HT1080 (cell line): ENCODE data around the gene OTOA. TPM values are rescaled to one million over a fixed set of nuclear protein-coding genes. Genes with fewer than 3 reads are reported as not detected.
"Not testable (repeated sequence)": the region's sequence is repeated elsewhere in the genome, so short reads cannot be mapped to it uniquely, and the experiment has no call there.

ENCODE experiments used
- DNase-seq: peaks from one replicate; pipeline ENCODE4 v3.0.0-alpha.2; 2015; ENCODE audit warnings: low read depth
- polyA plus RNA-seq, 2 experiments: library from polyadenylated mRNA; depleted of rRNA; stranded (reverse); fragments of >200 nt; gene quantifications; 2 replicates each; pipeline ENCODE4 v1.2.3, GENCODE V29; 2015
- total RNA-seq: library from RNA; depleted of rRNA; stranded (reverse); fragments of >200 nt; shearing (Covaris generic); gene quantifications from 2 replicates; pipeline ENCODE4 v1.2.3, GENCODE V29; 2014; rRNA removed

Gene OTOA
- total RNA-seq = 0.07 and 0.11 TPM in 2 replicates
- 0.09 TPM in 1 of 2 replicates, not detected in the other for polyA plus RNA-seq (2015; cell fraction: cytosol; rRNA removed)
- 0.07 and 0.10 TPM in 2 replicates for polyA plus RNA-seq (2015; cell fraction: nucleus; rRNA removed)

GRCh38 chr16:21663889-21664647 lies at the start of gene OTOA:
OTOA (plus strand) TSS chr16:21663968; CDS start chr16:21678515, 14,547 bp downstream.
- DNase-seq = no peak

GRCh38 chr16:21614896-21615295 lies 48.9 kb upstream of the OTOA start:
- DNase-seq = no peak

GRCh38 chr16:21617607-21618006 lies 46.2 kb upstream of the OTOA start:
- no peak for DNase-seq

GRCh38 chr16:21618281-21618680 lies 45.5 kb upstream of the OTOA start:
- DNase-seq = no peak

- no peak for DNase-seq
These were observed 43.9 kb upstream of the OTOA start for GRCh38 chr16:21619765-21620425.

- DNase-seq = no peak
These were observed 43.2 kb upstream of the OTOA start for GRCh38 chr16:21620592-21620991.

GRCh38 chr16:21622545-21622944 lies 41.2 kb upstream of the OTOA start:
- DNase-seq = no peak

GRCh38 chr16:21625026-21625425 lies 38.7 kb upstream of the OTOA start:
- no peak for DNase-seq

- peak; percentile 91 for DNase-seq
These were observed 37.0 kb upstream of the OTOA start for GRCh38 chr16:21626659-21627277.

GRCh38 chr16:21628121-21628726 lies 35.5 kb upstream of the OTOA start:
- DNase-seq = no peak

GRCh38 chr16:21628772-21629171 lies 35.0 kb upstream of the OTOA start:
- peak; percentile 36 for DNase-seq

GRCh38 chr16:21629616-21630539 lies 33.9 kb upstream of the OTOA start:
- DNase-seq = not testable (repeated sequence)

GRCh38 chr16:21630866-21631265 lies 32.9 kb upstream of the OTOA start:
- DNase-seq = not testable (repeated sequence)

GRCh38 chr16:21631376-21631775 lies 32.4 kb upstream of the OTOA start:
- DNase-seq = not testable (repeated sequence)

GRCh38 chr16:21631951-21632575 lies 31.7 kb upstream of the OTOA start:
- DNase-seq = not testable (repeated sequence)

GRCh38 chr16:21634216-21634615 lies 29.6 kb upstream of the OTOA start:
- no peak for DNase-seq

GRCh38 chr16:21635694-21636093 lies 28.1 kb upstream of the OTOA start:
- not testable (repeated sequence) for DNase-seq

- no peak for DNase-seq
These were observed 26.5 kb upstream of the OTOA start for GRCh38 chr16:21637032-21637968.

GRCh38 chr16:21638573-21638975 lies 25.2 kb upstream of the OTOA start:
- DNase-seq = peak; percentile 79
